Measurements from ENCODE around the gene GNB2.
"Not testable (repeated sequence)": the region's sequence is repeated elsewhere in the genome, so short reads cannot be mapped to it uniquely, and the experiment has no call there.

Gene GNB2

GRCh38 chr7:100694098-100694745 lies 20.7 kb downstream of the GNB2 start, which contains the start of gene GIGYF1:
TSS of gene GIGYF1 (minus strand) at chr7:100694250. CDS start at chr7:100688238, 6,012 bp downstream.
- peak; percentile 98 for DNase-seq (ENCODE audit: low spot score)
- FAIRE-seq = no peak

DNA sequence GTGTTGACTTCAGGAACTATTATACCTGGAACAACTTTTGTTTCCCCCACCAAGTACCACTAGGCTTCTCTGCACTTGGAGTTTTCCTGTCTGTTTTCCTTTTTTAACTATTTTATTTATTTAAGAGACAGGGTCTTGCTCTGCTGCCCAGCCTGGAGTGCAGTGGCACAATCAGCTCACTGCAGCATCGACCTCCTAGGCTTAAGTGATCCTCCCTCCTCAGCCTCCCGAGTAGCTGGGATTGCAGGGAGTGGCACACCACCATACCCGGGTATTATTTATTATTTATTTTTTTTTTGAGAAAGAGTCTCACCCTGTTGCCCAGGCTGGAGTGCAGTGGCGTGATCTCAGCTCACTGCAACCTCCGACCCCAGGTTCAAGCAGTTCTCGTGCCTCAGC lies 22.6 kb downstream of the GNB2 start:
- DNase-seq (ENCODE audit: low spot score) (no peak), FAIRE-seq (no peak)

GRCh38 chr7:100699018-100699417 lies 25.5 kb downstream of the GNB2 start:
- FAIRE-seq = no peak
- DNase-seq (ENCODE audit: low spot score) = no peak

GRCh38 chr7:100701089-100701488 lies 27.5 kb downstream of the GNB2 start:
- not testable (repeated sequence) for DNase-seq (ENCODE audit: low spot score); FAIRE-seq

DNA sequence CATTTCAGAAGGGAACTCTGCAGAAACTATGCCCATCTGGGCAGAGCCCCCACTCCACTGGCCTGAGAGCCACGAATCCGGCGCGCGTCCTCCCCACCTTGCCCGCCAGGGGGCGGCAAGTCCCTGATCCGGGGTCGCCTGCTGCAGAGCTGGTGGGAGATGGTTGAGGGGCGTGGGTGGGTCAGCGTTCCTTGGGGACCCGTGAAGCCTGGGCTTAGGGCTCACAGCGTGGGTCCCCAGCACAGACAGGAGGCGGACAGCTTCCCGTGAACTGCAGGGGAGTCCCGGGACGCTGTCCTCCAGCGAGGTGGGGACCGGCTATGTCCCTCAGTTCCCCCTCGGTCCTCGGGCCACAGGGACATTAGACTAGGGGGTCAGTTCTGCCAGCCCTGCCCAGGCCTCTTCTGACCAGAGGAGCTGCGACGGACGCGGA lies 31.8 kb downstream of the GNB2 start:
- peak; percentile 83 for FAIRE-seq

DNA sequence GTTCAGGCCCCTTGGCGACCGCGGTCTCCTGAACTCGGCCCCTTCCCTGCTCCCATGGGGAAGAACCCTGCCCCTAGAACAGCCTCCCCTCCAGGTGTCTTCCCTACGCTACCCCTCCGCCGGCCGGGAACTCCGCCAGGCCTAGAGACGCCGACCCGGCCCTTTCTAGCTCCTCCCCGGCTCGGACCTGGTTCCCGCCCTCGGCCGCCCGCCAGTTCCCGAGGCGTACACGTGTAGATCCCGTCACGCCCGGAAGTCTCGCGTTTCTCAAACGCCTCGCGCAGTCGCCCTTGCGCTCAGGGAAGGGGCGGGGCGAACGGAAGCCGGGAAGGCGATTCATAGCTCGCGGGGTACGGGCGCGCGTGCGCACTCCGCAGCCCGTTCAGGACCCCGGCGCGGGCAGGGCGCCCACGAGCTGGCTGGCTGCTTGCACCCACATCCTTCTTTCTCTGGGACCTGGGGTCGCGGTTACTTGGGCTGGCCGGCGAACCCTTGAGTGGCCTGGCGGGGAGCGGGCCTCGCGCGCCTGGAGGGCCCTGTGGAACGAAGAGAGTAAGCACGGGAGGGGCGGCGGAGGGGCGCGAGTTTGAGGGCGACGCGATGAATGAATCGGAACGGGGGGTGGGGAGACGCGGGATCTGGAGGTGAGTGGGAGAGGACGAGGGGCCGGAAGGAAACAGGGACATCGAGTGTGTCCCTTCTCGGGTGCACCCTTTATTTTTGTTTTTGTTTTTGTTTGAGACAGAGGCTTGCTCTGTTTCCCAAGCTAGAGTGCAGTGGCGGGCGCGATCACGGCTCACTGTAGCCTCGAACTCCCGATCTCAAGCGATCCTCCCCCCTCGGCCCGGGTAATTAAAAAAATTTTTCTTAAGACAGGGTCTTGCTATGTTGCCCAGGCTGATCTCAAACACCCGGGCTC lies 32.5 kb downstream of the GNB2 start, which contains the start of gene POP7:
POP7 (plus strand) TSS at position 369 of the 919 bp plus-strand sequence. CDS start 710 bp downstream, outside the sequence.
- DNase-seq (ENCODE audit: low spot score) = peak; percentile 100
- peak; percentile 95 for FAIRE-seq

More for the DNA sequence above, 31.8 kb downstream of the GNB2 start:
- peak; percentile 94 for DNase-seq (ENCODE audit: low spot score)

DNA sequence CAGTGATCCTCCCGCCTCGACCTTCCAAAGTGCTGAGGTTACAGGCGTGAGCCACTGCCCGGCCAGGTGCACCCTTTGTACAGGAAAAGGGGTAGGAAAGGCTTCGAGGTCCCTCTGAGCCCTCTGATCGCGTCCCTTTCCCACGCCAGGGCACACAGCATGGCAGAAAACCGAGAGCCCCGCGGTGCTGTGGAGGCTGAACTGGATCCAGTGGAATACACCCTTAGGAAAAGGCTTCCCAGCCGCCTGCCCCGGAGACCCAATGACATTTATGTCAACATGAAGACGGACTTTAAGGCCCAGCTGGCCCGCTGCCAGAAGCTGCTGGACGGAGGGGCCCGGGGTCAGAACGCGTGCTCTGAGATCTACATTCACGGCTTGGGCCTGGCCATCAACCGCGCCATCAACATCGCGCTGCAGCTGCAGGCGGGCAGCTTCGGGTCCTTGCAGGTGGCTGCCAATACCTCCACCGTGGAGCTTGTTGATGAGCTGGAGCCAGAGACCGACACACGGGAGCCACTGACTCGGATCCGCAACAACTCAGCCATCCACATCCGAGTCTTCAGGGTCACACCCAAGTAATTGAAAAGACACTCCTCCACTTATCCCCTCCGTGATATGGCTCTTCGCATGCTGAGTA lies 33.3 kb downstream of the GNB2 start:
- DNase-seq (ENCODE audit: low spot score) (no peak), FAIRE-seq (no peak)

DNA sequence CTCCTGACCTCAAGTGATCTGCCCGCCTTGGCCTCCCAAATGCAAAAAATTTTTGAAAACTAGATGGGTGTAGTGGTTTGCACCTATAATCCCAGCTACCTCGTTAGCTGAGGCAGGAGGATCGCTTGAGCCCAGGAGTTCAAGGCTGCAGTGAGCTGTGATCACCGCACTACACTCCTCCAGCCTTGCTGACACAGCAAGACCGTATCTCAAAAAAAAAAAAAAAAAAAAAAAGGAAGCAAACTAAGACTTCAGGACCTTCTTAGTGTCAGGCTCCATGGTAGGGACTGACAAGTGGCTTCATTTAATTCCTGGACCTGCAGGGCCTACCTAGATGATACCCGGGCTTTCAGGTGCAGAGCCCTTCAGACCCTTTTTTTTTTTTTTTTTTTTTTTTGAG lies 34.9 kb downstream of the GNB2 start:
- DNase-seq (ENCODE audit: low spot score) (no peak), FAIRE-seq (no peak)

DNA sequence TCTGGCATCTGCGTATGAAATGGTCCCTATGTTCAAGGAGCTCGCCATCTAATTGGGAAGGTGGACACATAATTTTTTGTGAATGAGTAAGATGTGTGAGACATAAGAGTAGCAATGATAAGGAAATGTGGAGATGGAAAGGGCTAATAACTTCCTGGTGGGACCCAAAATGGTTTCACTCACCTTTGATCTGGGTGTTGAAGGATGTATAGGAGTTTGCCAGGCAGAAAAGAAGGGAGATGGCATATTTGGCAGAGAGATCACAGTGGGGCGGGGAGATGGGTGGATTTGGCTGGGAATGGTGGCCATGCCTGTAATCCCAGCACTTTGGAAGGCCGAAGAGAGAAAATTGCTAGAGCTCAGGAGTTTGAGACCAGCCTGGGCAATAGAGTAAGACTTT lies 36.9 kb downstream of the GNB2 start:
- FAIRE-seq (no peak), DNase-seq (ENCODE audit: low spot score) (no peak)

DNA sequence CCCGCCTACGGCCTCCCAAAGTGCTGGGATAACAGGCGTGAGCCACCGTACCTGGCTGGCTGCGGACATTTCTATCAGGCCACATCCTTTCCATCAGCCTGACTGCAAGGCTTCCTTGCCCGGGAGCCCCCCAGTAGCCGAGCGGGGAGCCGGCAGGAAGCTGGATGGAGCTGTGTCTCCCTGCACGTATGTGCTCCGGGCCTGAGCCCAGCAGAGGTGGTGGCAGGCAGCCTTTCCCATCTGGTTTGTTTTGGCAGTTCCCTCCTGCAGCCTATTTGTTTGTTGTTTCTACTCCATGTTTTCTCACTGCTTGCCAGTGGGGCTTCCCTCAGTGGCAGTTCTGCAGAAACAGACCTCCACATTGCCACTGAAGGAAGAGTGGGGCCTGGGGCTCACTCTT lies 37.8 kb downstream of the GNB2 start:
- no peak for FAIRE-seq

DNA sequence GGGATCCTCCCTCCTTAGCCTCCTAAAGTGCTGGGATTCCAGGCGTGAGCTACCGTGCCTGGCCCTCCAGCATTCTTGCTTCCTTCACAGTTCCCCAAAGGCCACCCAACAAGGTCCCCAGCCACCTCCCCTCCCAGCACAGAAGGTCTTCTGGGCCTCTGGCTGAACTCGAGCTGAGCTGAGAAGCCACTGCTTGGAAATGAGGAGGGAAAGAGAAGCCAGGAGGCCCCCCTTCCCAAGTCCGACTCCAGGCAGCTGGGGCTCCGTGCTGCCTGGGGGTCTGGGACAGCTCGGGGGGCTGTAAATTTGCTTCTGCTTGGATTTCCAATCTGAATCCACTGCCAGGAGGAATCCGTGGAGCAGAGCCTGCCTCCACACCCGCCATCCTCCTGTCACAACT lies 41.2 kb downstream of the GNB2 start:
- FAIRE-seq (no peak), DNase-seq (ENCODE audit: low spot score) (no peak)

More for the DNA sequence above, 37.8 kb downstream of the GNB2 start:
- DNase-seq (ENCODE audit: low spot score) = no peak

DNA sequence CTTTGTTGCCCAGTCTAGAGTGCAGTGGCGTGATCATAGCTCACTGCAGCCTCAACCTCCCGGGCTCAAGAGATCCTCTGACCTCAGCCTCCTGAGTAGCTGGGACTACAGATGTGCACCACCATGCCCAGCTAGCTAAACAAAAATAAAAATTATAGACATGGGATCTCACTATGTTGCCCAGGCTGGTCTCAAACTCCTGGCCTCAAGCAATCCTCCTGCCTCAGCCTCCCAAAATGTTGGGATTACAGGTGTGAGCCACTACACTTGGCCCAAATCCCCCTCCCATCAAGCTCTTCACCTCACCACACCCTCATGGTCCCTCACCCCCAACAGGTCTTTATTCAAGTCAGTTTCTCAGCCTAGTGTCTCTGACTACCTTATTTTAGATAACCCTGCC lies 43.5 kb downstream of the GNB2 start:
- DNase-seq (ENCODE audit: low spot score); FAIRE-seq: not testable (repeated sequence)

DNA sequence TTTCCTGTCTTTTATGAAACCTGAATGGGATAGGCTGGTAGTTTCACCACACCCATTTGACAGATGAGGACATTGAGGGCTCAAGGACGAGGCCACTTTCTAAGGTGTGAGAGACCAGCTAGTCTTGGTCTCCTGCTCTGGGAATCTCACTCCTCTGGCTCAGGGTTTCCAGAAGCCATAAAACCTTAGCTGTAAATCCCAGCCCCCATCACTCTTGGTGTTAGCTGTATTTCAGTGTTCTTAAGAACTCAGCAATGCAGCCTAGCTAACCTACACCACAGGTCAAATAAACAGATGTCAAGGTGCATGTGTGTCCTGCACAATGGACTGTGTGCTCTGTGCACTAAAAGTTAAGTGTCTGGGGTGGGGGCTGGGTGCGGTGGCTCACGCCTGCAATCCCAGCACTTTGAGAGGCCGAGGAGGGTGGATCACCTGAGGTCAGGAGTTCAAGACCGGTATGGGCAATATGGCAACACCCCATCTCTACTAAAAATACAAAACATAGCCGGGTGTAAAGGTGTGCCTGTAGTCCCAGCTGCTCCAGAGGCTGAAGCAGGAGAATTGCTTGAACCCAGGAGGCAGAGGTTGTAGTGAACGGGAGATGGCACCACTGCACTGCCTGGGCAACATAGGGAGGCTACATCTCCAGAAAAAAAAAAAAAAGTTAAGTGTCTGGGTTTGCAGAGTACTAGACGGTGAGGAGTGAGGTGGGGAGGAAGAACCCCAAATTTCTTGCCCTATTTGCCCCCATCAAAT lies 46.2 kb downstream of the GNB2 start:
- FAIRE-seq (no peak), DNase-seq (ENCODE audit: low spot score) (no peak)

GRCh38 chr7:100720279-100720670 lies 46.7 kb downstream of the GNB2 start, which contains the start of gene EPO:
TSS of gene EPO (plus strand) at chr7:100720468. CDS start at chr7:100720981, 513 bp downstream.
- DNase-seq (ENCODE audit: low spot score) = no peak
- no peak for FAIRE-seq

DNA sequence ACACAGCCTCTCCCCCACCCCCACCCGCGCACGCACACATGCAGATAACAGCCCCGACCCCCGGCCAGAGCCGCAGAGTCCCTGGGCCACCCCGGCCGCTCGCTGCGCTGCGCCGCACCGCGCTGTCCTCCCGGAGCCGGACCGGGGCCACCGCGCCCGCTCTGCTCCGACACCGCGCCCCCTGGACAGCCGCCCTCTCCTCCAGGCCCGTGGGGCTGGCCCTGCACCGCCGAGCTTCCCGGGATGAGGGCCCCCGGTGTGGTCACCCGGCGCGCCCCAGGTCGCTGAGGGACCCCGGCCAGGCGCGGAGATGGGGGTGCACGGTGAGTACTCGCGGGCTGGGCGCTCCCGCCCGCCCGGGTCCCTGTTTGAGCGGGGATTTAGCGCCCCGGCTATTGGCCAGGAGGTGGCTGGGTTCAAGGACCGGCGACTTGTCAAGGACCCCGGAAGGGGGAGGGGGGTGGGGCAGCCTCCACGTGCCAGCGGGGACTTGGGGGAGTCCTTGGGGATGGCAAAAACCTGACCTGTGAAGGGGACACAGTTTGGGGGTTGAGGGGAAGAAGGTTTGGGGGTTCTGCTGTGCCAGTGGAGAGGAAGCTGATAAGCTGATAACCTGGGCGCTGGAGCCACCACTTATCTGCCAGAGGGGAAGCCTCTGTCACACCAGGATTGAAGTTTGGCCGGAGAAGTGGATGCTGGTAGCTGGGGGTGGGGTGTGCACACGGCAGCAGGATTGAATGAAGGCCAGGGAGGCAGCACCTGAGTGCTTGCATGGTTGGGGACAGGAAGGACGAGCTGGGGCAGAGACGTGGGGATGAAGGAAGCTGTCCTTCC lies 47.3 kb downstream of the GNB2 start:
- no peak for FAIRE-seq

DNA sequence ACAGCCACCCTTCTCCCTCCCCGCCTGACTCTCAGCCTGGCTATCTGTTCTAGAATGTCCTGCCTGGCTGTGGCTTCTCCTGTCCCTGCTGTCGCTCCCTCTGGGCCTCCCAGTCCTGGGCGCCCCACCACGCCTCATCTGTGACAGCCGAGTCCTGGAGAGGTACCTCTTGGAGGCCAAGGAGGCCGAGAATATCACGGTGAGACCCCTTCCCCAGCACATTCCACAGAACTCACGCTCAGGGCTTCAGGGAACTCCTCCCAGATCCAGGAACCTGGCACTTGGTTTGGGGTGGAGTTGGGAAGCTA lies 47.9 kb downstream of the GNB2 start:
- DNase-seq (ENCODE audit: low spot score) = no peak
- no peak for FAIRE-seq

More for the DNA sequence above, 47.3 kb downstream of the GNB2 start:
- DNase-seq (ENCODE audit: low spot score) = no peak

- FAIRE-seq (no peak), DNase-seq (ENCODE audit: low spot score) (no peak)
These were observed 49.1 kb downstream of the GNB2 start for GRCh38 chr7:100722480-100723212.

- no peak for FAIRE-seq
- DNase-seq (ENCODE audit: low spot score) = no peak
These were observed 50.3 kb downstream of the GNB2 start for GRCh38 chr7:100723732-100724275.

DNA sequence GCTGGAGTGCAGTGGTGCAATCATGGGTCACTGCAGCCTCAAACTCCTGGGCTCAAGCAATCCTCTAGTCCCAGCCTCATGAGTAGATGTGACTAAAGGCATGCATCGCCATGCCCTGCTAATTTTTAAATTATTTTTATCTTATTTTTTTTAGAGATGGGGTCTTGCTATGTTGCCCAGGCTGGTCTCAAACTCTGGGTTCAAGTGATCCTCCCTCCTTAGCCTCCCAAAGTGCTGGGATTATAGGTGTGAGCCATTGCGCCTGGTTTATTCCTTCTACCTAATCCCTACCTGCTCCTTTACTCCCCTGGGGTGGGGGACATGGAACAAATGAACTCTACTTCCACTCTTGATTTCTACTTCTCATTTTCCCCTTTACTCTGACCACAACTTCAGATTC lies 50.8 kb downstream of the GNB2 start:
- not testable (repeated sequence) for FAIRE-seq; DNase-seq (ENCODE audit: low spot score)
